C4-2B (cell line): ENCODE data around the gene CDC42BPB.

Experiments
- H3K27ac ChIP-seq: fragments of 450-650 bp; 2 replicates; pipeline ENCODE4 v1.5.1; 2017
- CTCF ChIP-seq: fragments of 450-650 bp; conservative IDR thresholded peaks from 2 replicates; pipeline ENCODE4 v1.5.1; 2017; ENCODE audit warnings: mild to moderate bottlenecking
- ZFX ChIP-seq: fragments of 450-650 bp; IDR thresholded peaks from 2 replicates; pipeline ENCODE4 v1.6.1; 2017

CDC42BPB gene

GRCh38 chr14:102962111-102962627 lies 95.2 kb downstream of the CDC42BPB start:
- H3K27ac ChIP-seq = no peak overlapping the region
- no peak for TF ChIP-seq ZFX
- TF ChIP-seq CTCF = no peak

GRCh38 chr14:102958461-102958860 lies 98.9 kb downstream of the CDC42BPB start:
- TF ChIP-seq ZFX (no peak), CTCF (no peak)
- no peak overlapping the region for H3K27ac ChIP-seq

GRCh38 chr14:102957222-102957621 lies 100.1 kb downstream of the CDC42BPB start:
- TF ChIP-seq CTCF (no peak), ZFX (no peak)
- no peak overlapping the region for H3K27ac ChIP-seq

- TF ChIP-seq CTCF (no peak), ZFX (no peak)
- no peak overlapping the region for H3K27ac ChIP-seq
Observed at GRCh38 chr14:102955636-102956408, 101.5 kb downstream of the CDC42BPB start.

GRCh38 chr14:102954081-102954789 lies 103.1 kb downstream of the CDC42BPB start:
- TF ChIP-seq ZFX (no peak), CTCF (no peak)
- H3K27ac ChIP-seq = no peak overlapping the region

GRCh38 chr14:102953100-102953499 lies 104.2 kb downstream of the CDC42BPB start:
- TF ChIP-seq ZFX (no peak), CTCF (no peak)
- H3K27ac ChIP-seq = no peak overlapping the region

- TF ChIP-seq ZFX = no peak
- TF ChIP-seq CTCF = no peak
- no peak overlapping the region for H3K27ac ChIP-seq
Observed at GRCh38 chr14:102952276-102952675, 105.1 kb downstream of the CDC42BPB start.
